MM.1S (cell line): ENCODE data around the gene COL21A1.

ENCODE experiments used
- DNase-seq: peaks from one replicate; pipeline ENCODE4 v3.0.0-alpha.2; 2015
- H2AFZ ChIP-seq: fragments of 300-600 bp; sonication (generic); 2 replicates; pipeline ENCODE4 v1.6.0; 2016; ENCODE audit warnings: antibody characterized with exemption, low read length
- H3F3A ChIP-seq: fragments of 300-600 bp; sonication (generic); 2 replicates; pipeline ENCODE4 v1.6.1; 2016; ENCODE audit warnings: mild to moderate bottlenecking, antibody characterized with exemption, low read length, moderate library complexity, mixed read lengths; ENCODE audit not compliant: insufficient read depth
- H3K27ac ChIP-seq: fragments of 300-600 bp; sonication (generic); 2 replicates; pipeline ENCODE4 v1.5.1; 2016; ENCODE audit warnings: mild to moderate bottlenecking, low read length
- H3K27me3 ChIP-seq: fragments of 300-600 bp; sonication (generic); replicated peaks from 2 replicates; pipeline ENCODE4 v1.6.0; 2016; ENCODE audit warnings: low read length; ENCODE audit not compliant: insufficient read depth
- H3K36me3 ChIP-seq: fragments of 300-600 bp; sonication (generic); replicated peaks from 2 replicates; pipeline ENCODE4 v1.6.1; 2016; ENCODE audit warnings: mild to moderate bottlenecking, low read length, mixed read lengths; ENCODE audit not compliant: insufficient read depth
- H3K4me1 ChIP-seq: fragments of 300-600 bp; sonication (generic); 2 replicates; pipeline ENCODE4 v1.6.1; 2016; ENCODE audit warnings: low read length, mixed read lengths
- H3K4me2 ChIP-seq: fragments of 300-600 bp; sonication (generic); 2 replicates; pipeline ENCODE4 v1.6.0; 2016; ENCODE audit warnings: low read depth, low read length
- H3K4me3 ChIP-seq: fragments of 300-600 bp; sonication (generic); 2 replicates; pipeline ENCODE4 v1.5.1; 2016; ENCODE audit warnings: low read length, mixed read lengths
- H3K79me2 ChIP-seq: fragments of 300-600 bp; sonication (generic); 2 replicates; pipeline ENCODE4 v1.6.1; 2016; ENCODE audit warnings: mixed run types, low read length, mixed read lengths
- H3K9ac ChIP-seq: fragments of 300-600 bp; sonication (generic); 2 replicates; pipeline ENCODE4 v1.6.1; 2016; ENCODE audit warnings: low read length, mixed read lengths
- H3K9me2 ChIP-seq: fragments of 300-600 bp; sonication (generic); replicated peaks from 2 replicates; pipeline ENCODE4 v1.6.1; 2016; ENCODE audit warnings: mild to moderate bottlenecking, low read length, mixed read lengths; ENCODE audit not compliant: insufficient read depth
- H3K9me3 ChIP-seq: fragments of 300-600 bp; sonication (generic); replicated peaks from 2 replicates; pipeline ENCODE4 v1.6.1; 2016; ENCODE audit warnings: mild to moderate bottlenecking, low read length, mixed read lengths; ENCODE audit not compliant: insufficient read depth
- H4K20me1 ChIP-seq: fragments of 300-600 bp; sonication (generic); 2 replicates; pipeline ENCODE4 v1.6.1; 2016; ENCODE audit warnings: mild to moderate bottlenecking, low read length, moderate library complexity, mixed read lengths; ENCODE audit not compliant: insufficient read depth
- CTCF ChIP-seq: fragments of 300-600 bp; sonication (generic); IDR thresholded peaks from 2 replicates; pipeline ENCODE4 v1.5.1; 2016; ENCODE audit warnings: antibody characterized with exemption, low read length, mixed read lengths
- EZH2 ChIP-seq: fragments of 300-600 bp; sonication (generic); optimal IDR thresholded peaks from 2 replicates; pipeline ENCODE3; 2017; ENCODE audit warnings: low read depth, mild to moderate bottlenecking, antibody characterized with exemption, low read length, mixed read lengths
- EZH2phosphoT487 ChIP-seq: fragments of 300-600 bp; sonication (generic); IDR thresholded peaks from 2 replicates; pipeline ENCODE4 v1.6.1; 2018; ENCODE audit warnings: antibody characterized with exemption, low read length

The COL21A1 gene

GRCh38 chr6:56241124-56241802, 6.1 kb downstream of the COL21A1 start:
- no peaks in the 10 kb centered on the region for H3K9me3 ChIP-seq
- no peaks in the 10 kb centered on the region for H3K79me2 ChIP-seq
- no peak overlapping the region for H3K4me3 ChIP-seq
- H3K4me1 ChIP-seq = no peaks in the 10 kb centered on the region
- no peak for DNase-seq
- H3K9me2 ChIP-seq = no peaks in the 10 kb centered on the region
- TF ChIP-seq EZH2 = no peak
- no peak for TF ChIP-seq CTCF
- TF ChIP-seq EZH2phosphoT487 = no peak
- no peak overlapping the region for H2AFZ ChIP-seq
- H3K4me2 ChIP-seq = no peak overlapping the region
- H3K36me3 ChIP-seq = no peaks in the 10 kb centered on the region
- no peaks in the 10 kb centered on the region for H3K27me3 ChIP-seq
- no peaks in the 10 kb centered on the region for H3F3A ChIP-seq
- H3K9ac ChIP-seq = no peak overlapping the region
- no peaks in the 10 kb centered on the region for H4K20me1 ChIP-seq
- no peak overlapping the region for H3K27ac ChIP-seq

- Histone ChIP-seq H3K9me2 (no peaks in the 10 kb centered on the region), H3K9me3 (no peaks in the 10 kb centered on the region), H3K79me2 (no peaks in the 10 kb centered on the region), H3K27ac (no peak overlapping the region), H3K4me3 (no peak overlapping the region), H3K36me3 (no peaks in the 10 kb centered on the region), H3F3A (no peaks in the 10 kb centered on the region), H3K9ac (no peak overlapping the region), H3K4me1 (no peaks in the 10 kb centered on the region), H3K4me2 (no peak overlapping the region), H4K20me1 (no peaks in the 10 kb centered on the region), H2AFZ (no peak overlapping the region), H3K27me3 (no peaks in the 10 kb centered on the region)
- no peak for TF ChIP-seq CTCF
- TF ChIP-seq EZH2 = no peak
- no peak for TF ChIP-seq EZH2phosphoT487
- no peak for DNase-seq
Observed at GRCh38 chr6:56238352-56238751, 9.0 kb downstream of the COL21A1 start.

GRCh38 chr6:56235245-56235644, 12.1 kb downstream of the COL21A1 start:
- Histone ChIP-seq H2AFZ (no peak overlapping the region), H3F3A (no peaks in the 10 kb centered on the region), H3K4me3 (no peak overlapping the region), H3K36me3 (no peaks in the 10 kb centered on the region), H3K9me2 (no peaks in the 10 kb centered on the region), H3K79me2 (no peaks in the 10 kb centered on the region), H3K27ac (no peak overlapping the region), H3K27me3 (no peaks in the 10 kb centered on the region), H3K4me1 (no peaks in the 10 kb centered on the region), H3K4me2 (no peak overlapping the region), H3K9me3 (no peaks in the 10 kb centered on the region), H3K9ac (no peak overlapping the region), H4K20me1 (no peaks in the 10 kb centered on the region)
- DNase-seq = no peak
- TF ChIP-seq EZH2phosphoT487 (no peak), CTCF (no peak), EZH2 (no peak)
